Liver (tissue), 3 donors: ENCODE data around the gene MRPL10.

Experiments
- EGR1 ChIP-seq, 2 donors: IDR thresholded peaks; 2 replicates each; pipeline ENCODE4 v1.6.1; 2016 to 2018; ENCODE audit warnings: antibody characterized with exemption in 2 of 2, low read depth in 2 of 2
- FOXA1 ChIP-seq: IDR thresholded peaks from 2 replicates; pipeline ENCODE4 v1.6.1; 2016; ENCODE audit warnings: antibody characterized with exemption
- JUND ChIP-seq, 2 donors: IDR thresholded peaks; 2 replicates each; pipeline ENCODE4 v1.6.1; 2016; ENCODE audit warnings: antibody characterized with exemption in 2 of 2
- MAX ChIP-seq: IDR thresholded peaks from 2 replicates; pipeline ENCODE4 v1.6.1; 2016; ENCODE audit warnings: antibody characterized with exemption
- NR2F2 ChIP-seq: IDR thresholded peaks from 2 replicates; pipeline ENCODE4 v1.6.1; 2016; ENCODE audit warnings: antibody characterized with exemption
- RXRA ChIP-seq, 2 donors: IDR thresholded peaks; 2 replicates each; pipeline ENCODE4 v1.6.1; 2017 to 2018; ENCODE audit warnings: antibody characterized with exemption in 2 of 2, mild to moderate bottlenecking in 1 of 2
- TAF1 ChIP-seq: conservative IDR thresholded peaks from 2 replicates; pipeline ENCODE4 v1.6.1; 2016; ENCODE audit warnings: antibody characterized with exemption, mild to moderate bottlenecking
- TF ChIP-seq, protein P1 (sequence below): fragments of 150-350 bp; IDR thresholded peaks from 2 replicates; pipeline ENCODE4 v1.5.1; 2017; ENCODE audit warnings: improper control_type of control experiment, low read depth, low read length; ENCODE audit not compliant: missing input control
- donor health status: healthy.
- donor health status: healthy.

- TF ChIP-seq, protein P1, sequence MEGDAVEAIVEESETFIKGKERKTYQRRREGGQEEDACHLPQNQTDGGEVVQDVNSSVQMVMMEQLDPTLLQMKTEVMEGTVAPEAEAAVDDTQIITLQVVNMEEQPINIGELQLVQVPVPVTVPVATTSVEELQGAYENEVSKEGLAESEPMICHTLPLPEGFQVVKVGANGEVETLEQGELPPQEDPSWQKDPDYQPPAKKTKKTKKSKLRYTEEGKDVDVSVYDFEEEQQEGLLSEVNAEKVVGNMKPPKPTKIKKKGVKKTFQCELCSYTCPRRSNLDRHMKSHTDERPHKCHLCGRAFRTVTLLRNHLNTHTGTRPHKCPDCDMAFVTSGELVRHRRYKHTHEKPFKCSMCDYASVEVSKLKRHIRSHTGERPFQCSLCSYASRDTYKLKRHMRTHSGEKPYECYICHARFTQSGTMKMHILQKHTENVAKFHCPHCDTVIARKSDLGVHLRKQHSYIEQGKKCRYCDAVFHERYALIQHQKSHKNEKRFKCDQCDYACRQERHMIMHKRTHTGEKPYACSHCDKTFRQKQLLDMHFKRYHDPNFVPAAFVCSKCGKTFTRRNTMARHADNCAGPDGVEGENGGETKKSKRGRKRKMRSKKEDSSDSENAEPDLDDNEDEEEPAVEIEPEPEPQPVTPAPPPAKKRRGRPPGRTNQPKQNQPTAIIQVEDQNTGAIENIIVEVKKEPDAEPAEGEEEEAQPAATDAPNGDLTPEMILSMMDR = no peak
- TF ChIP-seq RXRA (IDR thresholded peaks at IDR 0.05) (no peak), JUND (IDR thresholded peaks at IDR 0.05) (no peak), EGR1 (IDR thresholded peaks at IDR 0.05; ENCODE audit: low read depth in 2 of 2) (no peak), NR2F2 (no peak), FOXA1 (no peak), MAX (no peak), TAF1 (no peak)
Observed at GRCh38 chr17:47866941-47867340, 35.6 kb upstream of the MRPL10 start.
